HG03064 (cell line): ENCODE results near the gene HSP90AB1.

Source experiments
- ATAC-seq: cut with Tn5 transposase; IDR thresholded peaks from one replicate; pipeline ENCODE4 v1.9.1; 2021; ENCODE audit warnings: low read depth; ENCODE audit not compliant: unreplicated experiment

HSP90AB1 gene

DNA sequence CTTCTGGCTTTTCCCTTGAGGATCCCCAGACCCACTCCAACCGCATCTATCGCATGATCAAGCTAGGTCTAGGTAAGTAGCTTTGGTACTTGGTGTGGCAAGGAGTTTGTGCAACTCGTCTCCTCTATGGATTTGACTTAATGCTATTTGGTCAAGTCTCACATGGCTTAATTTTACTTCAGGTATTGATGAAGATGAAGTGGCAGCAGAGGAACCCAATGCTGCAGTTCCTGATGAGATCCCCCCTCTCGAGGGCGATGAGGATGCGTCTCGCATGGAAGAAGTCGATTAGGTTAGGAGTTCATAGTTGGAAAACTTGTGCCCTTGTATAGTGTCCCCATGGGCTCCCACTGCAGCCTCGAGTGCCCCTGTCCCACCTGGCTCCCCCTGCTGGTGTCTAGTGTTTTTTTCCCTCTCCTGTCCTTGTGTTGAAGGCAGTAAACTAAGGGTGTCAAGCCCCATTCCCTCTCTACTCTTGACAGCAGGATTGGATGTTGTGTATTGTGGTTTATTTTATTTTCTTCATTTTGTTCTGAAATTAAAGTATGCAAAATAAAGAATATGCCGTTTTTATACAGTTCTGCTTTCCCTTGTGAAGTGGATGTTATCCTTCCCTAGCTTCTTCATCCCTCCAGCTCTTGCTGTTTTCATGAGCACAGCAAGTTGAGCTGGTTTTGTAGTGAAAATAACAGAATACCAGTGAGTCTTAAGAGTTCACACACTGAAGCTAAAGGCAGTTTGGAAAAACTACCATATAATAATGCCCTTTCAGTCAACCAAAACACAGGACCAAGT lies 6.6 kb downstream of the HSP90AB1 start:
- no peak for ATAC-seq

- ATAC-seq, result no peak
These were observed 7.5 kb downstream of the HSP90AB1 start for GRCh38 chr6:44254191-44255104.

DNA sequence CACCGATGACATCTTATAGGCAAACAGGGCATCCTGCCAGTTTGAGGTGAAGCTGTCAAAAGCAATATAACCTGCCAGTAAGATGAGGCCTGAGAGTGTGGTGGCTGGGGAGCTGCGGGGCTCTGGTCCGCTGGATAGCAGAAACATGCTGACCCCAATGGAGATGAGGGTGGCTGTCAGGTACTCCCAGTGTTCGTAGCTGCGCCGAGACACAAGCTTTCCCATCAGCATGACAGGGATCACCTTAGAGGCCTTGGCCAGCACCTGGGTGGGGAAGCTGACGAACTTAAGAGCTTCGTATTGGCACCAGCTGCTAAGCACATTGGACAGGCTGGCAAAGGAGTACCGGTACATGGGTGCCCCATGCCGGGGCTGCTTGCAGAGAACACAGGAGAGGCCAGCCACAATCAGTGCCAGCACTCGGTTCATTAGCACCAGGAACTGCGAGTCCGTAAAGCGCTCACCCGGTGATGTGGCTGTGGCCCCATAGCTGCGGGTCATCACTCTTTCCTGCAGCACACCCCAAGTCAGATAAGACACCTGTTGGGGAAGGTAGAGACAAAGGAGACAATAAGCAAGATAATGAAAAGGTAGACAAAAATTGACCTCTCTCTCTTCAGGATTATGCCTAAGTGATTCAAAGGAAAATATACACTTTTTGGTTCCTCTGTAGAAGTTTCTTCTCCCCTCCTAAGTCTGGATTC lies 8.4 kb downstream of the HSP90AB1 start:
- no peak for ATAC-seq

DNA sequence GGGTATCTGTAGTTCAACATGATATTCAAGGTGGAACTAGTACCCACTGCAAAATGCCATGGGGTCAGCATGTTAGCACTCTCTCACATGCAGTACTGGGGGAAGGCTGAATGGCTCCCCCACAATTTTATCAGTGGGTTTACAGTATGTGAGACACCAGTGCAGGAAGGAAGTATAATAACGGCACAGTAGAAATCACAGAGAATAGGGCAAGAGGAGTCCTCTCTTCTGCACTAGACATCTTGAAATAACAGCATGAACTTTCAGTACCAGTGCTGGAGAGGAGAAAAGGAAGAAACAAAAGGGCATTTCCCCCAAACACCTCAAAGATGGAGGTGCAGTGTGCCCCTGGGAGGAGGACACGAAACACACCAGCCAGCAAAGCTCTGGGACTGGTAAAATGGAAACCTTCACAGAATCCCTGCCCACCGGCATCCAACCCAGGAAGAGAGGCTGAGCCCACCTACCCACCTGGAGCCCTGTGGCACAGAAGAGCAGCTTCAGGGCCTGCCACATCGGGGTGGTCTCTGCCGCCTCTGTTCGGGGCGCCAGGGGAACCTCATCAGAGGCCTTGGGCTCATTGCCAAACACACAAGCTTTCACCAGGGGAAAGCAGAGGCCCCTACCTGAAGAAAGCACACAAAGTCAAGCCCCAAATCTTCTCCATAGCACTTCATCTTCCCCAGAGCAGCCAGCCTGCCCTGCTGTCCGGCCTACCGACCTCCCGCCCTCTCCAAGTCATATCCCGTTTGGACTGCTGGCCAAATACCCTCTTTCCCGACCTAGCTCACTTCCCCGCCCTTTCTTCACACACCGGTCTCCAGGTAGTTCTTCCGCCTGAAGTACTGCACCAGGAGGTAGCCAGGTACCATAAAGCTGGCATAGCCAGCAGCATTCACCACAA lies 9.2 kb downstream of the HSP90AB1 start:
- no peak for ATAC-seq

- no peak for ATAC-seq
These were observed 9.8 kb downstream of the HSP90AB1 start for GRCh38 chr6:44256775-44257024.

DNA sequence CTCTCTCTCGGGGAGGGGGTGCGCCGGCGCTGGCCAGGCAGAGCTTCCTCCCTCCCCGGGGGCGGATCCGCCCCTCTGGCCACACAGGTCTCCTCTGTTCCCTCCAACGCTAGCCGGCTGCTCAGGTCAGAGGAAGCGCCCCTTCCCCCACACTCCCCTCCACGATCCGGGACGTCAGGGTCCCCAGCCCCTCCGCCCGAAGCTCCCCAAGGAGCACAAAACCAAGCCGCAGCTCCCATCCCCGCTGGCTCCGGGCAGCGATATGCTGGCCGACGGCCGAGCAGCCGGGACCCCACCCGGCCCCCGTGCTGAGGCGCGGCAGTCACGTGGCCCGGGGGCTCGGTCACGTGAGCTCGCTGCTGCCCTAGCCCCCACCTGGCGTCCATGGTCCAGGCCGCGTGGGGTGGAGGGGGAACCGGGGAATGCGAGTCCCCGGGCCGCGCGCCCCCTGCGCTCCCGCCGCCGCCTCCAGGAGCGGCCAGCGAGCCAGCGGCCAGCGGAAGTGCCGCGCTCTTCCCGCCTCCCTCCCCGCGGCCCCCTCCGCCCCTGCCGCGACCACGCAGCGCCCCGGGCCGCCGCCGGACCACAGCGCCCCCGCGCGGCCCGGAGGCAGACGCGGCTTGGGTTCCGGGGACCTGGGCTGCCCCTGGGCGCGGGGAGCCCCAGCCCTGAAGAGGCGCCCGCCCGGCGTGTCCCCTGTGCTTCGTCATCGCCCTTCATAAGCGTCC lies 10.3 kb downstream of the HSP90AB1 start, which contains the start of gene SLC35B2:
Gene SLC35B2, minus strand, starts transcription at position 504 of the 728 bp plus-strand sequence. Its CDS starts 118 bp downstream, at position 386.
- no peak for ATAC-seq

DNA sequence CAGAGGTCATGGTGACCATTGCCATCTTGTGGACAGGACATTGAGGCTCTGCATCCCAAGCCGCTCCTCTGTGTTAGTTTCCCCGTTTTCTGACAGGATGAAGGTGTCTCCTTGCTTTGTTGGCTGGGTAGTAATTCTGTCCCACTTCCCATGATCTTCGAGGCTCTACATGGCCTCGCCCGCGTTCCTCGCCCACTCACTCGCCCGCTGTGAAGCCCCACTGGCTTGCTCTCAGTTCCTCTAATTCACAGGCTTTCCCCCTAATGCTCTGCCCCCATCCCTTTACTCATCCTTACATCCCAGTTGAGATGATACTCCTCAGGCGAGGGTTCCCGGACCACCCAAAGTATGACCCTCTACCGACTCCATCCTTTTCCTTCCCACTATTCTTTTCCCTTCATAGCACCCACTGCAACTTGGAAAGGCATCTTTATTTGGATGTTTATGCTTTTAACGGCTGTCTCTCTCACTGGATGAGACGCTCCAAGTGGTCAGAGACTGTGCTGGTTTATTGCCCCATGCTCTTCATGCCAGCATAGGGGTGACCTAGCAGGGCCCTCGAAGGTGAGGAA lies 10.9 kb downstream of the HSP90AB1 start:
- ATAC-seq, result no peak

DNA sequence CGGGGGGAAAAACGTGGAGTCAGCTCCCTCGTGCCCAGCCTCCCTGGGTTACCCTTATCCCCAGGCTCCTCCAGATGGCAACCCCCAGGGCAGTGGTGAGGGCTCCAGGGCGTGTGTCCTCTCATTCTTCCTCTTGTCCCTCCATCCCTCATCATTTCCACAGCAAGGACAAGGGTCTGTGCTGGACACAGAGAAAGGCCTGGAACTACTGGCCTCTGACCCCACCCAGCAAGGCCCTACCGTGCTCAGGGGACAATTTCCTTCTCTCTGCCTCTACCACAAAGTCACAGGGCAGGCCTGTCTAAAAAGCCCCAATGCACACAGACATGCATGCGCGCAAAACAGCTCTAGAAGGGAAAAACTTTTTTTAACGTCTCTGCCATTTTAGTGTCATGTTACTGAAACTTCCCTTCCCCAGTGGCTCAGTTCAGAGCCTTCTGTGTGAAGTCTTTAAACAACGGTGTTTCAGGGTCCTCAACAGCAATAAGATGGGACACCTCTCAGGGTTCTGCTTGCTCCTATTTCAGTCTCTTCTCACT lies 11.5 kb downstream of the HSP90AB1 start:
- ATAC-seq, result no peak

DNA sequence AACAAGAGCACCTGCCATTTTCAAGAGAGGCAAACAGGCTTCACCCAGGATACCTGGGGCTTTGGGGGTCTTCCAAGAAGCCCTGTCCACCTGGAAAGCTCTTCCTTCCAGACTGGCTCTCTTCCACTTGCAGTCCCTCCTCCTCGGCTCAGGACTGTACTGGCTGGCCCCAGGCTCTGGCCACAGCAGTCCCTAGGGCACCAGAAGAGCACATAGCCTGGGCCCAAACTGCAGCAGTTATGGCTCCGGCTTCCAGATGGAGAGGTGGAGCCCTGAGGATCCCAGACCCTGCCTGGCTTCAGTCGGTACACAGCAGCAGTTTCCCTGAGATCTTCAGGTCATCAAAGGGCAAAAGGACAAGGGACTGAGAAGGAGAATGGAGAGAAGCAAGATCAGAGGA lies 12.0 kb downstream of the HSP90AB1 start:
- no peak for ATAC-seq

- ATAC-seq, result no peak
These were observed 13.1 kb downstream of the HSP90AB1 start for GRCh38 chr6:44260011-44260410.

GRCh38 chr6:44260451-44261297 lies 13.8 kb downstream of the HSP90AB1 start:
- ATAC-seq, result no peak

GRCh38 chr6:44261581-44261980 lies 14.7 kb downstream of the HSP90AB1 start:
- ATAC-seq, result no peak

DNA sequence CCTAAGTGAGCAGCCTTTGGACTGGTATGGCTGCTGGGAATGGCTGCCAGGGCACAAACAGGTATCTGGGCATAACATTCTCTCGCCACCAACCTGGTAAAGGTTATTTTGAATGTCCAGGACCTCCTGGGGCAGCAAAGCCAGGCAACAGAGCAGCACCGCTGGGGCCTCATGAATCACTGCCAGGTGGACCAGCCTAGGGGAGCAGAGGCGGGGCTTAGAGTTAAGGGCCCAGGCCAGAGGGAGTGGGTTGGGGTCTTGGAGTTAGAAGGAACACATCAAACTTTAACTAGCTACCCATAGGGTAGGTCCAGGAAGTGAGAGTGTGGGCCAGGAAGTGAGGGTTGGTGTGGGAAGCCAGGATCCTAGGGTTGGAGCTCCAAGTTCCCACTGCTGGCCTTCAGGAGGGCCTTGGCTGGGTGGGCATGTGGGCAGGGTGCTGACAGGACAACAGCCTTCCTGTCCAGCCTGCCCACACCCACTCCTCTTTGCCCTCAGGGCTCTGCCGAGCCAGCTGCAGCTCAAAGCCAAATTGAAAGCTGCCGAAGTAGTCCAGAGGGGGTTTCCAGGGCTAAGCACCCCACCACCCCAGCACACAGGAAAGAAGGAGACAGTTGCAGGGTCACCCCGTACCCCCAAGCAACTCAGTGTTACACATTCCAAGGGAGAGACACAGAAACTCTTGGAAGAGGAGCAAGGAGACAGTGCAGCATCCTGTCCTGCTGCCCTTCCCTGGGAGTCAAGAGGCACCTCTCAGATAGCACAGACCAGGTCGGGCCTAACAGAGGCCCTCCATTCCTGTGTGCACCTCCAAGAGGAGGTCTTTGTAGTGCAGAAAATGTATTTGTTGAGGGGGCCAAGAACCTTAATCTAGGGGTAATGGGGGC lies 15.8 kb downstream of the HSP90AB1 start:
- ATAC-seq, result no peak

- ATAC-seq, result no peak
These were observed 16.6 kb downstream of the HSP90AB1 start for GRCh38 chr6:44263354-44264100.

GRCh38 chr6:44264154-44265006 lies 17.5 kb downstream of the HSP90AB1 start:
- no peak for ATAC-seq
